GM19467 (cell line): Measurements from ENCODE around the gene SDCBP2.

Source experiments
- ATAC-seq: cut with Tn5 transposase; IDR thresholded peaks from one replicate; pipeline ENCODE4 v1.9.1; 2021; ENCODE audit warnings: mild to moderate bottlenecking, moderate library complexity; ENCODE audit not compliant: unreplicated experiment

SDCBP2 gene

GRCh38 chr20:1331801-1332453 is 3.0 kb upstream of the SDCBP2 start:
- no peak for ATAC-seq

DNA sequence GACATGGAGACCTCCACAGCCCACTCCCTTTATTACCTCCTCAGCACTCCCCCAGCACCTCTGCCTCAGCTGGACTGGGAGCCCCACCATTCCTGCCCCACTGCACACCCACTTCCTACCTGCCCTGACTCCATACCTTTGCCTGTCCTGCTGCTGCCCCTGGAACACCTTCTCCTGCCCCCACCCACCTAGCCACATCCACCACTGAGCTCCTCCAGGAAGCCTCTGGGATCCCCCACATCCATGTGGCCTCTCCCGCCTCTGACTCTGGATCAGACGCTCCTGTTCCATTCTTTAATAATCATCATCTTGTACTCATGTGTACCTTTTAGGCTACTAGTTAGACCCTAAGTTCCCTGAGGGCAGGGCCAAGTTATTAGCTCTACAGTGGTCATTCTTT is 2.2 kb upstream of the SDCBP2 start:
- ATAC-seq, result no peak

DNA sequence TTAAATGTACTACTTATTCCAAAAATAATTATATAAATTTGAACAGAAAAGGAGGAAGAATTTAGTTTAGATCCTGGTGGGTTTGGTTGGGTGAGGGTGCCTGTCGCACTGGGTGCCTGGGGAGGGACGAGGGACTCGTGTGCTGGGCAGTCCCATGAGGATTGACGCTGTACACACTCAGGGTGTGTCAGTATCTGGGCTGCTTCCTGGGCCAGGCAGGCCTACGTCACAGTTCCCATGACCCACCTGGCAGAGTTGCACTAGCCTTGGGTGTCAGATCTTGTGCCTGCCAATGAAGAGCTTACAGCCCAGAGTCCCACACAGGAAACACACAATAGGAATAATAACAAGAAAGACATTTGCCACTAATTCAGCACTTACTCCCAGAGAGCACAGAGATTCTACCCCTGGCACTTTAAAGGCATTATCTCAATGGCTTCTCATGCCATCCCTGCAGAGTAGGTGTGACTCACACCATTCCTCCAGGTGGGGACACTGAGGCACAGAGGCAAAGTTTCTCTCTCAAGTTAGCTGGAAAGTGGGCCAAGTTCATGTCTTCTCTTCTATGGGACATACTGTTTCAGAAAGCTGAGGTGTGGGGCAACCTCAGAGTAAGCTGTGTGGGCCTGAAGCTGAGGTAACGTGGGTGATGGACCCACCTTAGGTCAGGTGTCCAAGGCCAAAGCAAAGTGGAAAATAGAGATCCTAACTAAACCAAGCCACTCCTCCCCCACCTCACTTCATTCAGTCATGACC is 1.3 kb upstream of the SDCBP2 start:
- no peak for ATAC-seq

DNA sequence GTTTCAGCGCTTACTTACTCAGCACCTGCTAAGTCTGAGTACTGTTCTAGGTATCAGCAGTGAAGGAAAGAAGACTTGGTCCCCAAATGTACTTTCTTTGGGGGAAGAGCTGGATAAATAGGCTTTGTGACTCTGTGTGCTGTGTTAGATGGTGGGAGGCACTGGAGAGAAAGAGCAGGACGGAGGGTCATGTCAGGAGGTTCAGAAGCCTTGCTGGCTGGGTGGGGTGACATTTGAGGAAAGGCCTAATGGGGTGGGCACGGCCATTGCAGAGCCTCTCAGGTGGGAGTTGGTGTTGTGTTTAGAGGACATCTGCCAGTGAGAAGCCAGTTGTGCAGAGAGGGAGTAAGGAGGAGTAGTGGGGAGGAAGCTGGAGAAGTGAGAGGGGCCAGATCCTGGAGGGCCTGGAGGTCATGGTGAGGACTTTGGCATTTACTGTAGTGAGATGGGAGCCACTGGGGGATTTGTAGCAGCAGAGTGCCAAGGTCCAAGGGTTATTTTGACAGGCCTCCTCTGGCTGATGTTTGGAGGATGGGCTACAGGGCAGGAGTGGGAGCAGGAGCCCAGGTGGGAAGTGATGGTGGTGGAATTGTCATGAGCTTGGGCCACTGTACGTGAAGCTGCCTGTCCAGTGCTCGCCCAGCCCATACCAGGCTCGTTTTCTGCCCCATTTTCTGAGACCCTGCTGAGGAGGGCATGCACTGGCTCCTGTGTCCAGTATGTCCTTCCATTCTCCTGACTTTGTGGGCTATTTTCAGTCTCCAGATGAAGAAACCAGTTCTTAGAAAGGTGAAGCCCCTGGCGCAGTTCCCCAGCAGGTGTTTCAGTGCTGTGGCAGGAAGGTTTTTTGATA is 886 bp downstream of the SDCBP2 start:
- ATAC-seq, result no peak

DNA sequence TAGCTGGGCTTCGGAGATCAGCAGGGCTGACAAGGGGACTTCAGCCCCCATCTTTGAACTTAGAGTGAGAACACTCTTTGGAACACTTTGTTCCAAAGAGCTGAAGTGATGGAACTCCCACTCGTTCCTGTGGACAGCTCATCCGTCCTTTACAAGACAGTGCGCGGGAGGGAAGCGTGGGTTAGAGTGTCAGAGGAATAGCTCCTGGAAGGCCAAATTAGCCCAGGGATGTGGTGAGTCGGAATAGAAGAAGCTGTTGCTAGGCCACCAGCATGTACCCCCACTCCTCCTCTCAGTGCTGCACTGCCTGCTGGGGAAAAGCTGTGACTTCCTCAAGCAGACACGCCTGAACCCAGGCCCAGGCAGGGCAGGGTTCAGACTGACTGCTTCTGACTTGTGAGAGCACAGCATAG is 1.7 kb downstream of the SDCBP2 start:
- ATAC-seq, result no peak

DNA sequence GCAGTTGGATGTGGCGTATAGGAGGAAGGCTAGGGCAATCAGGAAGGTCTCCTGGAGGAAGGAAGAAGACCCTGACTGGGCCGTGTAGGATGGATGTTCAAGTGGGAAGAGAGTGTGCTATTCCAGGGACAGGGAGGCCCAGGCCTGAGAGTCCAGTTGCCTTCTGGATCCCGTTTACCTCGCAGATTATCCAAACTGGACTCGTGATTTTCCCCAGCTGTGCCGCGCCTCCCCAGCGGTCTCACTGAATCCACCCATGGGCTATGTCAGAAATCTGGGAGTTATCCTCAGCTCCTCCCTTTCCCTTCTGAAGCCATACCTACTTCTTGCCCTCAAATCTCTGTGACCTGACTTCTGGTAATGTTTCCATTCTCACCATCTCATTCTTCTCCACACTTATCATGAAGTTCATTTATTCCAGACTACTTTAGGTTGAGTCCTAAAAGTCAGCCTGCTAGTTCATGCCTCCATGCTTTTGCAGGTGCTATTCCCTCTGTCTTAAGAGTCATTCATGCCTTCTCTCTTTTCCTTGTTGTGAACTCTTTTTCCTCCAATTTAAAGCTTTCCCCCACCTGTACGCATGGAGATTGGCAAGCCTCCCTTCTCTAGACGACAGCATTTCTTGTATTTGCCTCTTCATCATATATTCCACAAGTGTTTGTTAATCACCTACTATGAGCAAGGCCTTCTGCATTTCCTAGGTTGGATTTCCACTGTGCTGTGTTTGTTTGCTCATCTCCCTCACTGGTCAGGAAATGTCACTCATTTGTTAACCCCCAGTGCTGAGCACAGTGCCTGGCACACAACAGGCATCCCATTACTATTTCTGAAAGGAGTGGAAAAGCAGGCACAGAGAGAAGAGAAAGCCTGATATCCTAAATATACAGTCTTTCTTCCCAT is 2.7 kb downstream of the SDCBP2 start:
- no peak for ATAC-seq

- peak; percentile 78 for ATAC-seq
Observed at GRCh38 chr20:1325173-1326030, 3.5 kb downstream of the SDCBP2 start.

DNA sequence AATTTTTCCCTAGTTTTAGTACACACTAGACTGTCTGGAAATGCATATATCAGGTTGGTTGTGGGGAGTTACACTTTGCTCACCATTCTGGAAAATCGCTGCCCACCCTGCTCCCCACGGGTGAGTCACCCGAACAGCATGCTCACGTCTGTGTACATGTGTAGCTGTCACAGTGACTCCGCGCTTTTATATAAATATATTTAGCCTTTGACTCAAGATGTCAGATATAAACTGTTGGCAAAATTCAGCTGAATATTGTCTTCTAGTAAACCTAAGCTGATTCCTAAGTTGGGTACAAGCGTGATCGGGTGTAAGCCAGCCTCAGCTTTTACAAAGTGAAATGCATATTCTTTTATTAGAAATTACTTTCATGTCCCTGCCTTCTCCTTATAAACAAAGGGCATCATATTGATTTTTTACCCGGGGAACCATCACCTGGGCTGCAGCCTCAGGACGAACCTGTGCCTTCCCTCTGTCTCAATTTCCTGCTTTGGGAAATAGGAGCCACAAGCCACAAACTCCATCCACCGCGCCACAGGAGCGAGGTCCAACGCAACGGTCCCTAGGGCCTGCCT is 4.3 kb downstream of the SDCBP2 start:
- ATAC-seq, result no peak

GRCh38 chr20:1323830-1324597 is 4.9 kb downstream of the SDCBP2 start:
- ATAC-seq, result no peak

DNA sequence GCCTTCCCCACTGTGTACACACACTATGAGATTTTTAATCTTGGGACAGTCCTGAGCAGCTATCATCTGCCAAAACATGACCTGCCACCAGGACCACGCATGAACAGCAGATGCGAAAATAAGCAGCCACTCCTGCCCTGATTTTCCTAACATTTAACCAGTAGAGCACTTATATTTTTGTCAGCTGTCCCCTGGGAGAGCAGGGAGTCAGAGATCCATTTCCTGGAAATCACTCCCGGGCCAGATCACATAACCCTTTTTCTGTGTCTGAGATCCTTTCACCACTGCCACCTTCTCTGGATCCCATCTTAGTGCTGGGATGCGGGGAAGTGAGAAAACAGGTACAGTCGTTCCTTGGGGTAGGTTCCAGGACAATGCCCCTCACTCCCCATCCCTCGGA is 5.7 kb downstream of the SDCBP2 start:
- ATAC-seq, result no peak

DNA sequence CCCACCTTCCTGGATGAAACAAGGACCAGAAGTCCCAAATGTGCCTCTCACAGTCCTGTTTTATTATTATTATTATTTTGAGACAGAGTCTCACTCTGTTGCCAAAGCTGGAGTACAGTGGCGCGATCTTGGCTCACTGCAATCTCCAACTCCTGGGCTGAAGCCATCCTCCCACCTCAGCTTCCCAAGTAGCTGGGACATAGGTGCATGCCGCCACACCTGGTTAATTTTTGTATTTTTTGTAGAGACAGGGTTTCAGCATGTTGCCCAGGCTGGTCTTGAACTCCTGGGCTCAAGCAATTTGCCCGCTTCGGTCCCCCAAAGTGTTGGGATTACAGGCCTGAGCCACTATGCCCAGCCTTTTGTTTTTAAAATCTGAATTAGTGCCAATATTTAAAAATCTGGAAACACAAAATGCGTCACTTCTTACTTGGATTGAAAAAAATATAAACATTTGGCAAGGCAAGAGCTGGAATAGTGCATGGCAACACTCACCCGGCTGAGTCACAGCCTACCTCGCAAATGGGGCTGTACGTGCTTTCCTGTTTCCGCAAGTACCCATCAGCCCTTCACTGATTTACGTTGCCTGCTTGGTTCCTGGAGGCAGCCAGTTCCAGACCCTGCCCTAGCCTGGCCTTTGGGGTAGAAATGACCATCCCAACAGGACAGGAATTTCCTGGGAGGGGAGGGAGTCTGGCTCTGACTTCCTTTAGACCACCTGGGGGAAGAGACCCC is 6.3 kb downstream of the SDCBP2 start:
- ATAC-seq, result no peak

- no peak for ATAC-seq
Observed at GRCh38 chr20:1321654-1321939, 7.3 kb downstream of the SDCBP2 start.

GRCh38 chr20:1320902-1321653 is 7.9 kb downstream of the SDCBP2 start:
- ATAC-seq, result no peak

- no peak for ATAC-seq
Observed at GRCh38 chr20:1320016-1320415, 8.9 kb downstream of the SDCBP2 start.

DNA sequence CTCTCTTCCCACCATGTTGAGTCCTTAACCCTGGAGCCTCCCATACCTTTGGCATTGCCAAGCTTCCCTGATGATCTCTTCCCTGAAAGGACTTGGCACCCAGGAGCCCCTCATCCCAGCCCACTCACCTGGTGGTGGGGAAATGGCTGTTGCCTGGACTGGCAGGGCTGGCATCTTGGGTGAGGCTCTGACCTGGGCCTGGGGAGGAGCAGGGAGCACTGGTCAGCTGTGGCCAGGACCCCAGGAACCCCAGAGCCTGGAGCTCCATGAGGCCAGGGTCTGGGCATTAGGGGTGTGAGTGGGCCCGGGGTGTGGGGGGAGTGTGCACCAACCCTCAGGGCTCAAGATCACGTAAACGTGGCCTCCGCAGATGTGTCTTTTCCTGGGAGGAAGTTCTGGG is 9.5 kb downstream of the SDCBP2 start:
- ATAC-seq, result no peak

DNA sequence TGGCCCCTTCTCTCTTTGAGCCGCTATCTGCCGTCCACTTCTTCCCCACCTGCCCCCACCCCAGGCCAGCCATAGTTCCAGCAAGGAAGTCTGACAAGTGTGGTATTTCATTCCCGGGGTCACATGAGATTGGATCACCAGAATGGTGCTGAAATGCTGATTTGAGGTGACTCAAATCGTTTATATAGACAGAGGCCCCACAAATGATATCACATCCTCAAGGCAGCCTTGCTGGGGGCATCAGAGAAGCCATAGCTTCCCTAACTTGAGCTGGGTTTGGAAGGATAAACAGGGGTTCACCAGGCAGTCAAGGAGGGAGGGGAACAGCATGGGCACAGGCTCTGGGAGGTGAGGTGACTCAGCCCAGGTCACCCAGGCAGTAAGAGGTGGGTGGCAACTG is 9.9 kb downstream of the SDCBP2 start:
- ATAC-seq, result no peak

DNA sequence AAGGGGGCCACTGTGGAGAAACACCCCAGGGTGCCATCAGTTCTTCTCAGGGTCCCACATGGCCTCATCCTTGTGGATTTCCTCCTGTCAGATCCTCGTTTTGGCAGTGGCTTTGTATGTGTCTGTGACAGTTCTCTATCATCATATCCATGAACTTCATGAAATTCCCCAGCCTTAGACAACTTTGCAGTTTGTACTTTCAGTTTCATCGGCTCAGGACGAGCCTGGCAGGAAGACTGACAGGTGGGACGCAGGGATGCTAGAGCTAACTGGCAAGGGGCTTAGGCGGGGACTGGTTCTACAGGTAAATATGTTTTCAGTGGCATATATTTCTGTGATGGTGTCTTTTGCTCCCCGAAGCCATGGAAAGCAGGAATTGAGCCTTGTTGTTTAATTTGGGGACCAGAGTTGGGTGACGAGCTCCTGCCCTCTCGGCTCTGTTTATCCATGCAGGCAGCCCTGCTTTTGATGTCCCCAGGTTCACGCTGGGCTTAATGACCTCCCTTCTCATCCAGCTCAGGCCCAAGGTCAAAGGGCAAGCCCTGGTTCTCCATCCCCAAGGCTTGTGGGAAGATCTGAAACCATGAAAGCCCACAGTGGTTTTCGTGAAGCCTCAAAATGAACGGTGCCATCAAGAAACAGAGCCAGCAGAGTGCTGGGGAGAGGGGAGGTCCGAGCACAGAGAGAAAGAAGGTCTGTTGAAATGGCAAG is 11.2 kb downstream of the SDCBP2 start:
- ATAC-seq, result no peak
